HG02938 (cell line): ENCODE results near the gene RNF144B.
"Not testable (repeated sequence)": the region's sequence is repeated elsewhere in the genome, so short reads cannot be mapped to it uniquely, and the experiment has no call there.

Experiments used
- ATAC-seq: cut with Tn5 transposase; IDR thresholded peaks from one replicate; pipeline ENCODE4 v1.9.1; 2021; ENCODE audit warnings: mild to moderate bottlenecking, moderate library complexity; ENCODE audit not compliant: unreplicated experiment

The RNF144B gene

DNA sequence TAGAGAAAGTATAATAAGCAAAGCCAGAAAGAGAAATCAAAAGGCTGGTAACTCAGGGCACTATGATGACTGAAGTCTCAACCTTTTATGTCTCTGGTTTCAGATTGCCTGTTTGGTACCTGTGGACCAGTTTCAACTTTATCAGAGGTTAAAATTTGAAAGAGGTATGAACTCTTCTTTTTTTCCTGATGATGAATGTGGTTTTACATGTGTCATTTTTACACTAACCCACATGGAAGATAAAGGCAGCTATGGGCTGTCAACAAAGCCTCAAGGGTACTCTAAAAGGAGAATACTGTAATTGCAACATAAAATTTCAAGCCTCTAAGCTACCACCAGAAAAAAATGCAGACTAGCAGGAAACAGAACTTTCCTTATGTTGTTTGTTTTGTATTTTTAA is 52.4 kb downstream of the RNF144B start:
- ATAC-seq = no peak

DNA sequence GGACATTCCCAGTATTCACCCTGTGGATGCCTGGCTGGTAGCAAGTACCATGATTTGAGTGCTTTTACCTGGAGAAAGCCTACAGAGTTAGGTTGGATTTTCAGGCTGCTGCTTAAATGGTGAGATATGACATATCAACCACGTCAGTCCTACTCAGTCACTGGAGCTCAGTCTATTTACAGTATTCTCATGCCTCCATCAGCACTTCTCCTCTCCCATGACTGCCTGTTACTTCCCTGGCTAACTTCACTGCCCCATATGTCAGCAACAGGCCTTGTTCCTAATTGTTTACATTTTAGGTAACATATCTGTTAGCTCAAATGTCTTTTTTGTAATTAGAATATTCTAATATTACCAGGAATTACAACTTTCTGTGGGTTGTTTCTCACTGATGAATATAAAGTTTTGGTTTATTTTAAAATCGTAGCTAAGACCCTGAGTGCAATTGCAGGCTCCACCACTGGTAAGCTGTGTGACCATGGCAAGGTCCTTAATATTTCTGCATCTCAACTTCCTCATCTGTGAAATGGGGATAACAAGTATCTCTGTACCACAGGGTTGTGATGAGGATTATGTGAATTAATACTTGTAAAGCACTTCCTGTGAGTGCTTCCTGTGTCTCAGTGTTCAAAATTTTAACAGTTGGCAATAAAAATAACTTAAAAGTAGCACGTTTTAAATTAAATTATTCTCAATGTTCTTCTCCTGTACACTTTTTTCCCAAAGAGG is 54.3 kb downstream of the RNF144B start:
- no peak for ATAC-seq

DNA sequence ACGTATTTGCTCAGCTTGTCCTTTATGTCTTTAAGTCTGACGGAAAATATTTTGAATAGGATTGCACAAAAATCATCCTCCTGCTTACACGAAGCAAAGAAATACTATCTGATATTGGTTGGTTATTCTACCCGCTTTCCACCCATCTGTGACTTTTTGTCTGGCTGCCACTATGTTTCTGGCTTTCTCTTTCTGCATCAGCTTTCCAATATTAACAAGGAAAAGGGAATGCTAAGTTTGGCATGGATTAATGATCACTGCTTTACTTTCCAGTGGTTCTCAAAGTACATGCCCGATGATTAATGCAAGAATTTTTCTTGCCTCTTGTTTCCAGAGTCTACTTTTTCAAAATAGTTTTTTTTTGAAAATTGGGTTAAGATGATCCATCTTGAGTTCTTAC is 57.0 kb downstream of the RNF144B start:
- ATAC-seq = no peak

- no peak for ATAC-seq
Measured at GRCh38 chr6:18445228-18445627, 58.1 kb downstream of the RNF144B start.

DNA sequence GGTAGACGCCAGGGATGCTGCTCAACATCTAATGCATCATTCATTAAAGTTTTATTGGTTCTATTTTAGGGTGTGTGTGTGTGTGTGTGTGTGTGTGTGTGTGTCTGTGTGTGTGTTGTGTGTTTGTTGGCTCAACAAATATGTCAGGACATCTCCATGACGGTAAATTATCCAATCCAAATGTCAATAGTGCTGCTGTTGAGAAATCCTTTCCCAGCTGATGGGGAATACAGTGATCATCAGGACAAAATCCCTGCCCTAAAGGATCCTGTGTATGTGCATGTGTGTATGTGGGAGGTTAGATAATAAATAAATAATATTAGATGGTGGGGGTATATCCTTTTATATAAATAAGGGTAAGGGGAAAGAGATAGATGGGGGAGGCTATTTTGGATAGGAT is 59.6 kb downstream of the RNF144B start:
- no peak for ATAC-seq

- no peak for ATAC-seq
Measured at GRCh38 chr6:18447552-18447951, 60.4 kb downstream of the RNF144B start.

GRCh38 chr6:18451756-18452155 is 64.6 kb downstream of the RNF144B start:
- ATAC-seq = no peak

- ATAC-seq = no peak
Measured at GRCh38 chr6:18454446-18454845, 67.3 kb downstream of the RNF144B start.

- ATAC-seq = no peak
Measured at GRCh38 chr6:18457065-18457737, 70.1 kb downstream of the RNF144B start.

- ATAC-seq = not testable (repeated sequence)
Measured at GRCh38 chr6:18458086-18458485, 70.9 kb downstream of the RNF144B start.

- ATAC-seq = no peak
Measured at GRCh38 chr6:18463429-18463828, 76.3 kb downstream of the RNF144B start.

- no peak for ATAC-seq
Measured at GRCh38 chr6:18464176-18464575, 77.0 kb downstream of the RNF144B start.

- ATAC-seq = no peak
Measured at GRCh38 chr6:18465410-18466154, 78.4 kb downstream of the RNF144B start.

- ATAC-seq = no peak
Measured at GRCh38 chr6:18467741-18468502, 80.8 kb downstream of the RNF144B start.

DNA sequence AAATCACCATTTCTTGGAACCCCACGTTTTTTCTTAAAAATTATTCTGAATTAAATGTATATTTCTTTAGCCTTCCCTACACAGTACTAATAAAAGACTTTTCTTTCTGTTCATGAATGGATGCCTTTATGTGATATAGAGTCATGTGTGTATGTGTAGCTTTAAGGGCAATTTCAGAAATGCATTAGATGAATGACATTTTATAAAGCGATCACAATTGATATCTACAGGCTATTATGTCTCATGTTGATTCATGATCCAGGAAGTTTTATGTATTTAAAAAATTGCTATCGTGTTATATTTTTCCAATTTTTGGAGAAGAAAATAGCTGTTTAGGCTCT is 81.3 kb downstream of the RNF144B start:
- ATAC-seq = no peak

DNA sequence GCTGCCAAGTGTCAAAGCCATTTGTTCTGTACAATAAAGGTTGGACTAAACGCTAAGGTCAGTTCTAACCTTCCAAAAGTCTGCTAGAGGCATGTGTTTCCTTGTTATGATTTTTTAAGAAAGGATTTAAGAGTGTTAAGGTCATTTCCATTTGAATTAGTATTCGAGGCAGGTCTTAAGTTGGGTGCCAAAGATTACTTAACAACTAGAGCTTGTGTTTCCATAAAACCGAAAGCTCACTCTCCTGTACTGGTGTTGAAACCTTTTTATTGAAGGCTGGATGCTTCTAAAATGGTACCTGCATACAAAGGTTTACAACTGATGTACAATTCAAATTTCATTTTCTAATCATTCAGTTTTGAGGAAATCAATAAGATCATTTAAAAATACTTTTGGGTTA is 82.4 kb downstream of the RNF144B start:
- ATAC-seq = no peak

GRCh38 chr6:18471232-18471964 is 84.2 kb downstream of the RNF144B start:
- no peak for ATAC-seq

DNA sequence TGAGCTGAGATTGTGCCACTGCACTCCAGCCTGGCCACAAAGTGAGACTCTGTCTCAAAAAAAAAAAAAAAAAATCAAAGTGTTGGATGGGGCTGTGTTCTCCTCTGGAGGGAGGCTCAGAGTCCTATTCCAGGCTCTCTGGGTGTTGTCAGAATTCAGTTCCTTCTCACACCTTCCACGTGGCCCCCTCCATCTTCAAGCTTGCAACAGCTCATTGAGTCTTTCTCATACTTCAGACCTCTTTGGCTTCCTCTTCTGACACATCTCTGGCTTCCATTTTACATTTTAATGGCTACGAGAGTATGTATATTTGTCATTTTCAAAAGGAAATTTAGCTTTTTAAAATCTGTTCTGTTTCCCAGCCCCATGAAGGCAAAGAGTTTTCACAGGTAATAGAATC is 85.8 kb downstream of the RNF144B start:
- no peak for ATAC-seq

GRCh38 chr6:18473755-18474154 is 86.6 kb downstream of the RNF144B start:
- ATAC-seq = no peak

DNA sequence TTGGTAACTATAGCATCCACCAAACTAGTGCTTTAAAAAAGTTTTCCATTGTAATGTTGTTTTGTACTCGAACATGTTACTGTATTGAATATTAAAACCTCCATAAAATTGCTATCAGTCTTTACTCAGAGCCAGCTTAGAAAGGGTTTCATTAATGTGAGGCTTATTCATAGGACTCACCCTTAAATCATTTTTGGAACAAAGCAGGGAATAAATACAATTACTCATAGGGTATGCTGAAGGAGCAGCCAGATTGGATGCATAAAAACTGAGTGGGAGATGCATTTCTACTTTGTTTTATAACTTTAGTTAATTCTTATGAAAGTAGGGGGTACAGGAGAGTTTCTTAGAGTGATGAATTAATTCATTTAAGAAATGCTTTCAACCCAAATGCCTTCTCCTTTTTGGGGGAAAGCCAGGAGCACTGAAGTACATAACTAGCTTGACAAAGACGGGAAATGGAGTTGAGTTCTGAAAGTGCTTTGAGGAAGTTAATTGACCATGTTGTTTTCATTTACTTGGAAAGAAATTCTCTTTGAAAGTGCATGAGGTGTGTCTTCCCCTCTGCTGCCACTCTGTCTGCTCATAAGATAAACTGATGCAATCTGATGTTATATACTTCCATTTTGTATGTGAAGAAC is 90.3 kb downstream of the RNF144B start:
- ATAC-seq = no peak
